ENCODE measurements around the gene LITAFD.
"Not testable (repeated sequence)": the region's sequence is repeated elsewhere in the genome, so short reads cannot be mapped to it uniquely, and the experiment has no call there.

LITAFD gene

GRCh38 chr16:8872071-8872470 is 10.1 kb upstream of the LITAFD start:
- TF ChIP-seq Cebpa-rat (IDR thresholded peaks at IDR 0.05) = no peak
- no peaks in the 10 kb centered on the region for H3K36me3 ChIP-seq
- peak overlapping the region in 7 of 11 experiments; percentile 6 to 59 (median 25); a peak in 6 of 22 replicates for H3K9ac ChIP-seq
- H3K4me2 ChIP-seq = peak overlapping the region; percentile 46 to 96 (median 84); a peak in 21 of 22 replicates
- H3K27me3 ChIP-seq = no peaks in the 10 kb centered on the region
- peak overlapping the region in 10 of 11 experiments; percentile 5 to 84 (median 76); a peak in 13 of 22 replicates for H3K27ac ChIP-seq
- peaks cover 35 to 58% (median 55%) of the 10 kb centered on the region in 10 experiments for H3K4me1 ChIP-seq
- no peak overlapping the region for H3K4me3 ChIP-seq
- peaks cover 0 to 13% (median 4%) of the 10 kb centered on the region in 11 experiments; a peak in 12 of 22 replicates for H4K20me1 ChIP-seq
- H3K9me3 ChIP-seq (replicated peaks in 1 of 11) = no peaks in the 10 kb centered on the region

- Histone ChIP-seq H3K4me1 (peaks cover 34 to 61% (median 58%) of the 10 kb centered on the region in 10 experiments), H3K27ac (no peak overlapping the region), H3K36me3 (no peaks in the 10 kb centered on the region), H3K4me2 (0 out of 22 replicates have a peak overlapping the region, but pooled peaks of 1 of the 11 experiments have one; percentile 83), H3K27me3 (no peaks in the 10 kb centered on the region), H3K4me3 (no peak overlapping the region), H3K9me3 (replicated peaks in 1 of 11) (no peaks in the 10 kb centered on the region), H4K20me1 (peaks cover 0 to 2% (median 0%) of the 10 kb centered on the region in 11 experiments; a peak in 2 of 22 replicates), H3K9ac (no peak overlapping the region)
- TF ChIP-seq Cebpa-rat (IDR thresholded peaks at IDR 0.05) = no peak
Measured at GRCh38 chr16:8872967-8873865, 8.9 kb upstream of the LITAFD start.

GRCh38 chr16:8873866-8874195 is 8.3 kb upstream of the LITAFD start:
- not testable (repeated sequence) for H3K9me3 ChIP-seq (replicated peaks in 1 of 11); H3K36me3 ChIP-seq; H3K9ac ChIP-seq; H4K20me1 ChIP-seq; H3K27me3 ChIP-seq; H3K4me3 ChIP-seq
- Histone ChIP-seq H3K4me1 (peaks cover 34 to 67% (median 64%) of the 10 kb centered on the region in 10 experiments), H3K4me2 (peak overlapping the region in 5 of 11 experiments; percentile 24 to 54 (median 32); a peak in 6 of 22 replicates), H3K27ac (0 out of 22 replicates have a peak overlapping the region, but pooled peaks of 1 of the 11 experiments have one; percentile 7)

- TF ChIP-seq Cebpa-rat (IDR thresholded peaks at IDR 0.05) = no peak
- Histone ChIP-seq H3K27ac (0 out of 22 replicates have a peak overlapping the region, but pooled peaks of 1 of the 11 experiments have one; percentile 7), H3K4me2 (peak overlapping the region; percentile 7 to 54 (median 25); a peak in 12 of 22 replicates), H3K9me3 (replicated peaks in 1 of 11) (no peaks in the 10 kb centered on the region), H3K4me3 (no peak overlapping the region), H3K27me3 (no peaks in the 10 kb centered on the region), H3K36me3 (no peaks in the 10 kb centered on the region), H3K9ac (no peak overlapping the region), H3K4me1 (peaks cover 31 to 65% (median 61%) of the 10 kb centered on the region in 10 experiments), H4K20me1 (no peaks in the 10 kb centered on the region)
Measured at GRCh38 chr16:8874388-8874787, 7.8 kb upstream of the LITAFD start.

- H3K27me3 ChIP-seq; H3K9me3 ChIP-seq (replicated peaks in 1 of 11); H3K36me3 ChIP-seq; H4K20me1 ChIP-seq; H3K27ac ChIP-seq; H3K9ac ChIP-seq; H3K4me3 ChIP-seq: not testable (repeated sequence)
- Histone ChIP-seq H3K4me1 (peaks cover 22 to 64% (median 57%) of the 10 kb centered on the region in 10 experiments), H3K4me2 (peak overlapping the region in 1 of 11 experiments; percentile 54; a peak in 1 of 22 replicates)
Measured at GRCh38 chr16:8875317-8875716, 6.8 kb upstream of the LITAFD start.

GRCh38 chr16:8877894-8878522 is 4.1 kb upstream of the LITAFD start:
- peak overlapping the region in 2 of 11 experiments; percentile 1 to 39; a peak in 3 of 22 replicates for H3K4me2 ChIP-seq
- no peak overlapping the region for H3K4me3 ChIP-seq
- H3K9ac ChIP-seq = no peak overlapping the region
- H3K4me1 ChIP-seq = peaks cover 0 to 54% (median 39%) of the 10 kb centered on the region in 10 experiments; a peak in 17 of 20 replicates
- TF ChIP-seq Cebpa-rat (IDR thresholded peaks at IDR 0.05) = no peak
- no peak overlapping the region for H3K27ac ChIP-seq
- no peaks in the 10 kb centered on the region for H3K36me3 ChIP-seq
- H4K20me1 ChIP-seq = no peaks in the 10 kb centered on the region
- H3K9me3 ChIP-seq (replicated peaks in 1 of 11) = no peaks in the 10 kb centered on the region
- H3K27me3 ChIP-seq = no peaks in the 10 kb centered on the region

GRCh38 chr16:8878523-8878911 is 3.6 kb upstream of the LITAFD start:
- H3K4me3 ChIP-seq = no peak overlapping the region
- peak in 7 of 11 experiments; percentile 46 to 87 (median 58); a peak in 12 of 22 replicates for TF ChIP-seq Cebpa-rat (IDR thresholded peaks at IDR 0.05)
- H3K9me3 ChIP-seq (replicated peaks in 1 of 11) = no peaks in the 10 kb centered on the region
- H3K36me3 ChIP-seq = no peaks in the 10 kb centered on the region
- no peaks in the 10 kb centered on the region for H3K27me3 ChIP-seq
- peak overlapping the region in 2 of 11 experiments; percentile 1 to 39; a peak in 3 of 22 replicates for H3K4me2 ChIP-seq
- 0 out of 22 replicates have a peak, but pooled peaks cover 0 to 4% (median 0%) of the 10 kb centered on the region in 11 experiments for H4K20me1 ChIP-seq
- H3K27ac ChIP-seq = no peak overlapping the region
- peaks cover 0 to 49% (median 38%) of the 10 kb centered on the region in 10 experiments; a peak in 17 of 20 replicates for H3K4me1 ChIP-seq
- no peak overlapping the region for H3K9ac ChIP-seq

- no peak for TF ChIP-seq Cebpa-rat (IDR thresholded peaks at IDR 0.05)
- Histone ChIP-seq H3K36me3 (no peaks in the 10 kb centered on the region), H3K9ac (0 out of 22 replicates have a peak overlapping the region, but pooled peaks of 1 of the 11 experiments have one; percentile 3), H4K20me1 (peaks cover 0 to 19% (median 11%) of the 10 kb centered on the region in 11 experiments; a peak in 17 of 22 replicates), H3K4me2 (no peak overlapping the region; a peak in 1 of 22 replicates), H3K9me3 (replicated peaks in 1 of 11) (no peaks in the 10 kb centered on the region), H3K4me3 (no peak overlapping the region), H3K27ac (no peak overlapping the region), H3K27me3 (no peaks in the 10 kb centered on the region), H3K4me1 (peaks cover 7 to 52% (median 37%) of the 10 kb centered on the region in 10 experiments)
Measured at GRCh38 chr16:8880839-8881510, 1.2 kb upstream of the LITAFD start.

Measured in BLaER1 treated with 17β-estradiol and CSF1 and Interleukin-3, amounts not matched to agents 10 nM and 100 nM (cell line).